CD4-positive, CD25-positive, alpha-beta regulatory T cell (primary cell): ENCODE results near the gene TIGD2. TPM values are rescaled to one million over a fixed set of nuclear protein-coding genes. Genes with fewer than 3 reads are reported as not detected.

Experiments used
- ATAC-seq, 2 donors: fragments of 150-1000 bp; cut with Tn5 transposase; one replicate each; pipeline ENCODE4 v1.10.0; 2021; ENCODE audit warnings: low read depth in 2 of 2, moderate number of reproducible peaks in 2 of 2, moderate library complexity in 1 of 2
- DNase-seq, 3 donors: peaks; one replicate each; pipeline versions ENCODE4 v3.0.0 to v3.0.0-alpha.2; 2012 to 2022; ENCODE audit warnings: mixed read lengths in 1 of 3
- H3K27ac ChIP-seq: one replicate; pipeline ENCODE4 v1.7.0; 2013; ENCODE audit warnings: mild to moderate bottlenecking, low read length; ENCODE audit not compliant: insufficient read depth, poor library complexity, severe bottlenecking
- H3K27me3 ChIP-seq: one replicate; pipeline ENCODE4 v1.7.0; 2013; ENCODE audit warnings: low read length; ENCODE audit not compliant: control insufficient read depth, insufficient read depth
- H3K36me3 ChIP-seq: one replicate; pipeline ENCODE4 v1.7.0; 2013; ENCODE audit warnings: mild to moderate bottlenecking, low read length, moderate library complexity; ENCODE audit not compliant: control insufficient read depth, insufficient read depth
- H3K4me1 ChIP-seq: 2 replicates; pipeline ENCODE4 v1.7.0; 2013; ENCODE audit warnings: mild to moderate bottlenecking, low read length; ENCODE audit not compliant: insufficient read depth, control insufficient read depth, poor library complexity, severe bottlenecking
- H3K4me3 ChIP-seq: one replicate; pipeline ENCODE4 v1.7.0; 2013; ENCODE audit warnings: low read depth, mild to moderate bottlenecking, low read length, moderate library complexity
- H3K9me3 ChIP-seq, 2 experiments: 1 replicate in 1 of 2; 2 replicates in 1 of 2; pipeline ENCODE4 v1.7.0; 2013; ENCODE audit warnings: low read length in 2 of 2, mild to moderate bottlenecking in 1 of 2, moderate library complexity in 1 of 2; ENCODE audit not compliant: control insufficient read depth in 2 of 2
- H3K27ac Mint-ChIP-seq, 3 donors: one replicate each; pipeline ENCODE4 v1.8.0; 2020 to 2022; ENCODE audit warnings: mild to moderate bottlenecking in 3 of 3, mixed read lengths in 3 of 3, moderate library complexity in 2 of 3
- H3K27me3 Mint-ChIP-seq: one replicate; pipeline ENCODE4 v1.8.0; 2022; ENCODE audit warnings: mild to moderate bottlenecking, mixed read lengths
- H3K36me3 Mint-ChIP-seq: one replicate; pipeline ENCODE4 v1.8.0; 2020; ENCODE audit warnings: mixed read lengths
- H3K4me1 Mint-ChIP-seq, 4 donors: one replicate each; pipeline ENCODE4 v1.8.0; 2020 to 2022; ENCODE audit warnings: mixed read lengths in 4 of 4, mild to moderate bottlenecking in 1 of 4
- H3K4me3 Mint-ChIP-seq, 4 donors: one replicate each; pipeline ENCODE4 v1.8.0; 2020 to 2022; ENCODE audit warnings: mild to moderate bottlenecking in 4 of 4, mixed read lengths in 4 of 4, moderate library complexity in 3 of 4
- H3K9me3 Mint-ChIP-seq, 7 donors: one replicate each; pipeline ENCODE4 v1.8.0; 2020 to 2022; ENCODE audit warnings: mixed read lengths in 7 of 7, mild to moderate bottlenecking in 3 of 7, moderate library complexity in 2 of 7
- polyA plus RNA-seq, 4 donors: library from polyadenylated mRNA; unstranded; fragments of 300-500 nt; fragmentation: Illumina TruSeq; gene quantifications; one replicate each; pipeline ENCODE4 v1.2.3, GENCODE V29; 2021
- total RNA-seq: library from RNA; stranded (reverse); gene quantifications from one replicate; pipeline ENCODE4 v1.2.3, GENCODE V29; 2022

TIGD2 gene
- total and polyA plus RNA-seq, 5 donors from 2014 or later: 4.0 to 7.4 (median 6.0) TPM

DNA sequence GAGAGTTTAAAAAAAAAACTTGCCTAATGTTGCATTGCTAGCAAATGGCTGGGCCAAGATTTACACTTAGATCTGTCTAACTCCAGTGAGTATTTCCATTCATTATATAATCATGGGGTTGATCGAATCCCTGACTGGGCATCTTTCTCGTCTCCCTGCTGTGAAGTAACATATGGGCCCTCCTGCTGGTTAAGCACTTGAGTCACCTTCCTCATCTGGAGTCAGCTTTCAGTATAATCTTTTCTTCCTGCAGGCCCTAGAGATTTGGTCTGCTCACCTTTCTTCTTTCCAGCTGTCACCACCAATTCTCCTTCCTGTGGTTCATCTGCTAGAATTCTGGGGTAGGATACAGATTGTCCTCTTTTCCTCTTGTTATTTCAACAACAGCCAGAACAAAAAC, 41.6 kb downstream of the TIGD2 start:
- Histone ChIP-seq H3K4me3 (no peak overlapping the region), H3K36me3 (no peaks in the 10 kb centered on the region), H3K9me3 (no peaks in the 10 kb centered on the region), H3K4me1 (no peaks in the 10 kb centered on the region), H3K27me3 (peaks cover 2% of the 10 kb centered on the region), H3K27ac (no peak overlapping the region)
- DNase-seq: no peak
- Mint-ChIP-seq H3K4me3 (no peak overlapping the region), H3K27me3 (peaks cover 4% of the 10 kb centered on the region), H3K36me3 (no peaks in the 10 kb centered on the region), H3K9me3 (peaks cover 0 to 2% (median 0%) of the 10 kb centered on the region in 7 donors), H3K4me1 (no peaks in the 10 kb centered on the region), H3K27ac (no peak overlapping the region)
- no peak for ATAC-seq

DNA sequence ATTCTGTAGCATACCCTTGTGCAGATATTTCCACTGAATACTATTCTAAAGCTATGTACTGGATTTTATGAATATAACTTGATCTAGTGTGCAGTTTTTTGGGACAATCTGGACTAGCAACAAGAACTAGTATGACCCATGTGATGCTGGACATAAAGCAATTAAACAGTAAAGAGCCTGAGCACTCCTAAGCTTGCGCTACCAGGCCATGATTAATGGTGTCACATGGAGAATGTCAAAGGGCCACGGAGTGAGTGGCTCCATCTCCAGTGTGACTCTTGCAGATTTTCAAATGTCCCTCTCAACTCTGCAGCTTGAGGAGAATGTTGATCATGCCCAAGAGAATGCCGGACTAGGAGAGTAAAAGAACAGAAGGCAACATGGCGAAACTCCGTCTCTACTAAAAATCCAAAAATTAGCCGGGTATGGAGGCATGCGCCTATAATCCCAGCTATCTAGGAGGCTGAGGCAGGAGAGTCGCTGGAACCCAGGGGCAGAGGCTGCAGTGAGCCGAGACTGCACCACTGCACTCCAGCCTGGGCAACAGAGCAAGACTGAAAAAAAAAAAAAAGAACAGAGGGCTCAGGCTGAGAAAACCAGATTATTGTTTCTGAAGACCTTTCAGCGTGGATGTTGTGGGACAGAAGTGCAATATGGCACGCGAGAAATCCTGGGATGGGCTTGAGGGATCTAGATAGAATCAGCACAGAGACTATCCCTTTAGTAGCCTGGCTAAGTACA, 45.0 kb downstream of the TIGD2 start:
- ATAC-seq: no peak
- peaks cover 2% of the 10 kb centered on the region for H3K27me3 ChIP-seq
- H3K4me1 ChIP-seq: no peaks in the 10 kb centered on the region
- Mint-ChIP-seq H3K4me1 (no peaks in the 10 kb centered on the region), H3K4me3 (no peak overlapping the region), H3K27ac (no peak overlapping the region), H3K36me3 (no peaks in the 10 kb centered on the region), H3K9me3 (peaks cover 0 to 2% (median 0%) of the 10 kb centered on the region in 7 donors), H3K27me3 (peaks cover 4% of the 10 kb centered on the region)
- peak in 1 of 3 donors; percentile 20 for DNase-seq
- H3K9me3 ChIP-seq: no peaks in the 10 kb centered on the region
- H3K36me3 ChIP-seq: no peaks in the 10 kb centered on the region
- H3K27ac ChIP-seq: no peak overlapping the region
- H3K4me3 ChIP-seq: no peak overlapping the region

DNA sequence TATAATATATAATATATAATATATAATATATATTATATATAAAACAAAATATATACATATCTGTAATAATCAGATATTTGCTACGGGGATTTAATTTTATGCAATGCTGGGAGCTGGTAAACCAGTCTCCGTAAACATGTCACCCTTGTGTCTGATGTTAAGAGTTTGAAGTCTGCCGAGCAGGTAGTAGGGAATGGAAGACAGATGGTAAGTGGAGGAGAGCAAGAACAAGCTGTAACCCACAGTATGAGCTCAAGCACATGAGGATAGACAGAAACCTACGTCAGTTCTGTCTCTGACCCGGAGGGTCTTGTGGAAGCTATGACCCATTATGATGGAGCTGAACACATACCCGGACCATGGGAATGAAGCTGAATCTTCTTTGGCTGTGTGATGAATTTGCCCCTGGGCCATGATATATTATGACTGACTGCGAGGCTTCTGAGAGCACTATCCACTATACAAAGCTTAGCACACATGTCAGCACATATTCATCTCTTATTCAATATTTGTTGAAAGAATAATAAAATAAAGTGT, 46.2 kb downstream of the TIGD2 start:
- no peaks in the 10 kb centered on the region for H3K36me3 ChIP-seq
- Mint-ChIP-seq H3K4me3 (no peak overlapping the region), H3K36me3 (no peaks in the 10 kb centered on the region), H3K27me3 (no peaks in the 10 kb centered on the region), H3K9me3 (peaks cover 0 to 1% (median 0%) of the 10 kb centered on the region in 7 donors), H3K4me1 (no peaks in the 10 kb centered on the region), H3K27ac (no peak overlapping the region)
- H3K27me3 ChIP-seq: peaks cover 2% of the 10 kb centered on the region
- ATAC-seq: no peak
- no peak overlapping the region for H3K4me3 ChIP-seq
- H3K9me3 ChIP-seq: no peaks in the 10 kb centered on the region
- H3K4me1 ChIP-seq: no peaks in the 10 kb centered on the region
- H3K27ac ChIP-seq: no peak overlapping the region
- DNase-seq: peak in 1 of 3 donors; percentile 7

DNA sequence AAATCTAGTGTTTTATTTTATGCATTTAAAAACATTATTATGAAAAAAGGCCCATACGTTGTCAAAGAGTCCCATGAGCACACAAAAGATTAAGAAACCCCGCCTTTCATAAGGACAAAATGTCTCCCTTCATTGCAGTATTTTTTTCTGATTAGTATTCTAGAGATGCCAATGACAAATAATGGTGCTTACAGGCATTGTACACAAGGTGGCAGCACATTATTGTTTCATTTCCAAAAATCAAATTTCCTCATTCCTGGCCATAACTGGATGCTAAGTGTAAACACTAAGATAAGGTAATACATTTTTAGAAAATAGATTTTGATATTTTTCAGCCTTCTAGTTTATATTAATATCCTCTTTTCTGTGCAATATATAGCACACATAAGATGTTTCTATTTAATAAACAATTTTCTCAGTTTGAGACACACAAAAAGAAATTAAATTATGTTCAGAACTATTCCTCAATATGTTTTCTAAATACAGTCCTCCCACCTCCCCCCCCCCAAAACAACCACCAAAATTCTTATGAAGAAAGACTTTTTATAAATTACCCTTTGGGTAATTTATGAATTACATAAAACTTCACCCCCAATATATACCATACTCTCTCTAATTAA, 47.7 kb downstream of the TIGD2 start:
- Histone ChIP-seq H3K36me3 (no peaks in the 10 kb centered on the region), H3K27me3 (peaks cover 2% of the 10 kb centered on the region), H3K9me3 (no peaks in the 10 kb centered on the region), H3K27ac (no peak overlapping the region), H3K4me3 (no peak overlapping the region), H3K4me1 (no peaks in the 10 kb centered on the region)
- Mint-ChIP-seq H3K27me3 (no peaks in the 10 kb centered on the region), H3K4me3 (no peak overlapping the region), H3K36me3 (no peaks in the 10 kb centered on the region), H3K4me1 (no peaks in the 10 kb centered on the region), H3K9me3 (peaks cover 0 to 1% (median 0%) of the 10 kb centered on the region in 7 donors), H3K27ac (no peak overlapping the region)
- ATAC-seq (peak; percentile 43 to 50), DNase-seq (peak in 2 of 3 donors; percentile 38 to 45)

DNA sequence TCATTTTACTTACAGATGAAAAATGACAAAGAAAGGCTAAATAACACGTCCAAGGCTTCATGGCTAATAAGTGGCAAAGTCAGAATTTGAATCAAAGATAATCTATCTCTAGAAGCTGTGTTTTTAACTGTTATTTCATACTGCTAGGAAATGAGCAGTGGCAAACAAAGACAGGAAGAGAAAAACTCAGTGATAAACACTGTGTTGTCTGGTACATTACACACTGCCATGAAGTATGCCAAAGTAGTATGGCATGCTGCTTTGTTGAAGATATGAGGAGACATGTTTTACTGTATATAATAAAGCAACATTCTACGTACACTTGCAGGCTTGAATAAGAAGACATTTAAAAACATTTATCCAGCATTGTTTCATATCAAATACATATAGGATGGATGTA, 49.5 kb downstream of the TIGD2 start:
- Histone ChIP-seq H3K27ac (no peak overlapping the region), H3K9me3 (no peaks in the 10 kb centered on the region), H3K27me3 (peaks cover 2% of the 10 kb centered on the region), H3K36me3 (no peaks in the 10 kb centered on the region), H3K4me3 (no peak overlapping the region), H3K4me1 (no peaks in the 10 kb centered on the region)
- no peaks in the 10 kb centered on the region for H3K27me3 Mint-ChIP-seq
- no peak overlapping the region for H3K4me3 Mint-ChIP-seq
- ATAC-seq: no peak
- no peaks in the 10 kb centered on the region for H3K36me3 Mint-ChIP-seq
- peaks cover 0 to 1% (median 0%) of the 10 kb centered on the region in 7 donors for H3K9me3 Mint-ChIP-seq
- H3K27ac Mint-ChIP-seq: no peak overlapping the region
- no peak for DNase-seq
- no peaks in the 10 kb centered on the region for H3K4me1 Mint-ChIP-seq

DNA sequence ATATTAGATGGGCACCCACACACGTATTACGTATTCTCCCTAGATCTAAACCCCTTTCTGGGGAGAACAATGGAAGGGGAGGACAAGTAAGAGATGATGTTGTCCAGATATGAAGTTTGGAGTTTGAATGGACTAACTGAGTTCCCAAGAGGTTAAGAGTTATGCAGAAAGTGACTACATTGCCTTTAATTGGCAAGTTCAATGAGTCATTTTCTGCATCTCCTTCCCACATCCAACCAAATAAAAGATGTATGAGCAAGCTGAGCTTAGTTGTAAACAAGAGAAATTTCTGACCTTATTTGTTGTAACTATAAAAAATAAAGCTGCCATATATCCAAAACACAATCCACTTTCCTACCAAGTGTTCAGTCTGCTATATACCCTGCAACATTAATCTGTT, 50.5 kb downstream of the TIGD2 start:
- Mint-ChIP-seq H3K27me3 (no peaks in the 10 kb centered on the region), H3K4me3 (no peak overlapping the region), H3K36me3 (no peaks in the 10 kb centered on the region), H3K27ac (no peak overlapping the region), H3K4me1 (no peaks in the 10 kb centered on the region), H3K9me3 (peaks cover 0 to 1% (median 0%) of the 10 kb centered on the region in 7 donors)
- Histone ChIP-seq H3K27ac (no peak overlapping the region), H3K9me3 (no peaks in the 10 kb centered on the region), H3K27me3 (peaks cover 2% of the 10 kb centered on the region), H3K36me3 (no peaks in the 10 kb centered on the region), H3K4me1 (no peaks in the 10 kb centered on the region), H3K4me3 (no peak overlapping the region)
- ATAC-seq (no peak), DNase-seq (no peak)

DNA sequence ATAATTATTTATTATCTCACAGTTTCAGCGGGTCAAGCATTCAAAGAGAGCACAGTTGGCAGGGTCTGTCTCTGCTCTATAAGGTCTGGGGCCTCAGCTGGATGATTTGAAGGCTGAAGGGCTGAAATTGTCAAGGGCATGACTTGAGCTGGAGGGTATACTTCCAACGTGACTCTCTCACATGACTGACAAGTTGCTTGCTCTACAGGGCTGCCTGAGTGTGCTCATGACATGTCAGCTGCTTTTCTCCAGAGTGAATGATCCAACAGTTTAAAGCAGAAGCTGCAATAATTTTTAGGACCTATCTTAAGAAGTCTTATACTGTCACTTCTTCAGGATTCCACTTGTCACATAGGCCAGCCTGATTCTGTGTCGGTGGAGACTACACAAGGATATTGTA, 51.2 kb downstream of the TIGD2 start:
- DNase-seq (no peak), ATAC-seq (no peak)
- Histone ChIP-seq H3K4me3 (no peak overlapping the region), H3K9me3 (no peaks in the 10 kb centered on the region), H3K4me1 (no peaks in the 10 kb centered on the region), H3K36me3 (no peaks in the 10 kb centered on the region), H3K27ac (no peak overlapping the region), H3K27me3 (peaks cover 1% of the 10 kb centered on the region)
- Mint-ChIP-seq H3K9me3 (peaks cover 0 to 1% (median 0%) of the 10 kb centered on the region in 7 donors), H3K36me3 (no peaks in the 10 kb centered on the region), H3K27me3 (no peaks in the 10 kb centered on the region), H3K27ac (no peak overlapping the region), H3K4me3 (no peak overlapping the region), H3K4me1 (no peaks in the 10 kb centered on the region)
